GM23338 (cell line): ENCODE results near the gene RNF40. TPM values are rescaled to one million over a fixed set of nuclear protein-coding genes. Genes with fewer than 3 reads are reported as not detected.

ENCODE experiments used
- ATAC-seq: fragments of 200-7000 bp; cut with Tn5 transposase; 3 replicates; pipeline ENCODE4 v1.9.1; 2020
- DNase-seq: peaks from one replicate; pipeline ENCODE4 v3.0.0-alpha.2; 2015; ENCODE audit warnings: low spot score
- H2AFZ ChIP-seq: fragments of 200-600 bp; sonication (generic); 2 replicates; pipeline ENCODE4 v1.8.0; 2016; ENCODE audit warnings: antibody characterized with exemption, mild to moderate bottlenecking, moderate library complexity
- H3F3A ChIP-seq: fragments of 200-600 bp; sonication (generic); replicated peaks from 2 replicates; pipeline ENCODE4 v1.8.0; 2017; ENCODE audit warnings: antibody characterized with exemption, mixed run types, low read depth
- H3K27ac ChIP-seq: fragments of 200-600 bp; sonication (generic); 2 replicates; pipeline ENCODE4 v1.6.1; 2016; ENCODE audit warnings: low read depth
- H3K27me3 ChIP-seq: fragments of 200-600 bp; sonication (generic); 2 replicates; pipeline ENCODE4 v1.8.0; 2016; ENCODE audit warnings: mild to moderate bottlenecking, mixed run types, moderate library complexity; ENCODE audit not compliant: insufficient read depth
- H3K36me3 ChIP-seq: fragments of 200-600 bp; sonication (generic); 2 replicates; pipeline ENCODE4 v1.8.0; 2016; ENCODE audit warnings: mild to moderate bottlenecking; ENCODE audit not compliant: insufficient read depth
- H3K4me1 ChIP-seq: fragments of 200-600 bp; sonication (generic); 2 replicates; pipeline ENCODE4 v1.8.0; 2016; ENCODE audit warnings: mild to moderate bottlenecking, moderate library complexity; ENCODE audit not compliant: insufficient read depth
- H3K4me2 ChIP-seq: fragments of 200-600 bp; sonication (generic); 2 replicates; pipeline ENCODE4 v1.7.1; 2017; ENCODE audit warnings: mixed run types
- H3K4me3 ChIP-seq: fragments of 200-600 bp; sonication (generic); 2 replicates; pipeline ENCODE4 v1.6.1; 2016; ENCODE audit warnings: mixed run types
- H3K79me2 ChIP-seq: fragments of 200-600 bp; sonication (generic); replicated peaks from 2 replicates; pipeline ENCODE4 v1.8.0; 2017; ENCODE audit warnings: mild to moderate bottlenecking; ENCODE audit not compliant: insufficient read depth
- H3K9me2 ChIP-seq: fragments of 200-600 bp; sonication (generic); 2 replicates; pipeline ENCODE4 v1.8.0; 2017; ENCODE audit not compliant: insufficient read depth
- H4K20me1 ChIP-seq: fragments of 200-600 bp; sonication (generic); replicated peaks from 2 replicates; pipeline ENCODE4 v1.8.0; 2017; ENCODE audit warnings: mild to moderate bottlenecking; ENCODE audit not compliant: insufficient read depth
- H3K27ac Mint-ChIP-seq: 2 replicates; pipeline ENCODE4 v1.8.0; 2020; ENCODE audit warnings: inconsistent platforms, mild to moderate bottlenecking, moderate library complexity, mixed read lengths
- H3K27me3 Mint-ChIP-seq: 3 replicates; pipeline ENCODE4 v1.8.0; 2022; ENCODE audit warnings: low read depth, mild to moderate bottlenecking, moderate library complexity, mixed read lengths, inconsistent platforms; ENCODE audit not compliant: insufficient read depth, poor library complexity
- H3K36me3 Mint-ChIP-seq: 3 replicates; pipeline ENCODE4 v1.8.0; 2021; ENCODE audit warnings: low read depth, mild to moderate bottlenecking, inconsistent platforms, moderate library complexity, mixed read lengths
- H3K4me1 Mint-ChIP-seq: 3 replicates; pipeline ENCODE4 v1.8.0; 2020; ENCODE audit warnings: mild to moderate bottlenecking, inconsistent platforms, mixed read lengths
- H3K4me3 Mint-ChIP-seq: 3 replicates; pipeline ENCODE4 v1.8.0; 2021; ENCODE audit warnings: moderate library complexity, mild to moderate bottlenecking, inconsistent platforms, mixed read lengths
- H3K9me3 Mint-ChIP-seq: 3 replicates; pipeline ENCODE4 v1.8.0; 2020; ENCODE audit warnings: moderate library complexity, mild to moderate bottlenecking, inconsistent platforms, mixed read lengths
- CREB1 ChIP-seq: fragments of 250-450 bp; sonication (Bioruptor Pico); IDR thresholded peaks from 2 replicates; pipeline ENCODE4 v1.5.0; 2020; ENCODE audit warnings: low read depth, mild to moderate bottlenecking, moderate library complexity
- CTCF ChIP-seq, 2 experiments: fragments of 200-600 bp in 1 of 2; sonication (generic) in 1 of 2; conservative IDR thresholded peaks; 2 replicates each; pipeline versions ENCODE4 v1.5.1 to v1.6.1; 2016 to 2017; ENCODE audit warnings: antibody characterized with exemption in 2 of 2, low read depth in 2 of 2, mild to moderate bottlenecking in 2 of 2, moderate library complexity in 1 of 2
- JUNB ChIP-seq: IDR thresholded peaks from one replicate; pipeline ENCODE4 v1.6.1; 2016; ENCODE audit warnings: antibody characterized with exemption; ENCODE audit not compliant: unreplicated experiment
- POLR2AphosphoS5 ChIP-seq: IDR thresholded peaks from 2 replicates; pipeline ENCODE4 v1.6.1; 2016; ENCODE audit warnings: antibody characterized with exemption, low read depth
- ZNF462 ChIP-seq: fragments of 250-450 bp; sonication (Bioruptor Pico); IDR thresholded peaks from 2 replicates; pipeline ENCODE4 v1.5.0; 2020; ENCODE audit warnings: mild to moderate bottlenecking, moderate library complexity
- polyA plus RNA-seq: library from polyadenylated mRNA; unstranded; fragments of >200 nt; fragmentation: Nextera tagmentation; extraction: Ambion mirVana; gene quantifications from 2 replicates; pipeline ENCODE4 v1.2.1, GENCODE V29; 2016
- total RNA-seq: library from RNA; depleted of rRNA; stranded (reverse); fragments of >200 nt; shearing (Covaris generic); gene quantifications from 2 replicates; pipeline ENCODE4 v1.2.3, GENCODE V29; 2014

Gene RNF40
- total and polyA plus RNA-seq, 2 experiments from 2014 or later = 36.0 to 78.5 TPM

- H3K9me3 Mint-ChIP-seq = no peaks in the 10 kb centered on the region
- no peak overlapping the region for H2AFZ ChIP-seq
These were observed 18.4 kb upstream of the RNF40 start for GRCh38 chr16:30743716-30744115.

More at GRCh38 chr16:30743716-30744115, 18.4 kb upstream of the RNF40 start:
- no peaks in the 10 kb centered on the region; the same call in 1 of the 2 replicates for H3K36me3 ChIP-seq
- no peaks in the 10 kb centered on the region for H3K79me2 ChIP-seq
- Mint-ChIP-seq H3K27me3 (peaks cover 14% of the 10 kb centered on the region), H3K36me3 (peaks cover 28% of the 10 kb centered on the region), H3K4me1 (peaks cover 19% of the 10 kb centered on the region), H3K4me3 (no peak overlapping the region), H3K27ac (no peak overlapping the region)
- no peaks in the 10 kb centered on the region for H4K20me1 ChIP-seq
- peaks cover 4% of the 10 kb centered on the region; the same call in 1 of the 2 replicates for H3F3A ChIP-seq
- peaks cover 3% of the 10 kb centered on the region for H3K4me1 ChIP-seq
- H3K9me2 ChIP-seq = no peaks in the 10 kb centered on the region
- H3K4me3 ChIP-seq = no peak overlapping the region
- ATAC-seq (no peak), DNase-seq (no peak)
- no peak overlapping the region for H3K4me2 ChIP-seq
- H3K27me3 ChIP-seq = no peaks in the 10 kb centered on the region
- no peak overlapping the region for H3K27ac ChIP-seq
- no peak for TF ChIP-seq CREB1
- TF ChIP-seq JUNB = no peak
- no peak for TF ChIP-seq ZNF462 (CRISPR knock-in tag)
- no peak for TF ChIP-seq CTCF (conservative IDR thresholded peaks at IDR 0.05; ENCODE audit: low read depth in 2 of 2)
- no peak for TF ChIP-seq POLR2AphosphoS5
